Cardiac fibroblast (primary cell): Measurements from ENCODE around the gene HOXB8.

Experiments
- DNase-seq, 2 donors: peaks; one replicate each; pipeline versions ENCODE4 v3.0.0 to v3.0.0-alpha.2; 2010; ENCODE audit warnings: low read depth in 2 of 2
- H3K4me3 ChIP-seq, 2 donors: replicated peaks in 1 of 2; 1 replicate in 1 of 2; 2 replicates in 1 of 2; pipeline ENCODE4 v1.5.1; 2011; ENCODE audit warnings: low read depth in 2 of 2, low read length in 2 of 2, mild to moderate bottlenecking in 2 of 2, moderate library complexity in 1 of 2
- CTCF ChIP-seq: IDR thresholded peaks from one replicate; pipeline ENCODE4 v1.5.1; 2011; ENCODE audit warnings: low read depth, mild to moderate bottlenecking, low read length, inconsistent platforms

Gene HOXB8

GRCh38 chr17:48567209-48567608 lies 47.9 kb downstream of the HOXB8 start:
- TF ChIP-seq CTCF = no peak
- no peak for DNase-seq
- H3K4me3 ChIP-seq = no peak overlapping the region

- no peak for DNase-seq
- no peak for TF ChIP-seq CTCF
- H3K4me3 ChIP-seq = no peak overlapping the region
These were observed 48.4 kb downstream of the HOXB8 start for GRCh38 chr17:48566717-48567116.

- TF ChIP-seq CTCF = no peak
- no peak overlapping the region for H3K4me3 ChIP-seq
- DNase-seq = no peak
These were observed 49.0 kb downstream of the HOXB8 start for GRCh38 chr17:48565925-48566710.

GRCh38 chr17:48565022-48565554 lies 50.0 kb downstream of the HOXB8 start:
- no peak for TF ChIP-seq CTCF
- no peak for DNase-seq
- peak overlapping the region in 1 of 2 donors; percentile 56 for H3K4me3 ChIP-seq

- peak overlapping the region; percentile 33 to 56 for H3K4me3 ChIP-seq
- TF ChIP-seq CTCF = no peak
- DNase-seq = no peak
These were observed 50.7 kb downstream of the HOXB8 start for GRCh38 chr17:48564188-48565021.

GRCh38 chr17:48563867-48564187 lies 51.3 kb downstream of the HOXB8 start:
- DNase-seq = no peak
- H3K4me3 ChIP-seq = peak overlapping the region; percentile 11 to 56
- TF ChIP-seq CTCF = no peak
